LNCaP clone FGC (cell line): Measurements from ENCODE around the gene RFTN1.

ENCODE experiments used
- DNase-seq: peaks from one replicate; pipeline ENCODE4 v3.0.0-alpha.2; 2011; ENCODE audit warnings: low read depth
- H3K4me3 ChIP-seq: 2 replicates; pipeline ENCODE4 v1.5.1; 2011; ENCODE audit warnings: mild to moderate bottlenecking, low read depth, low read length, control low read depth
- CTCF ChIP-seq: IDR thresholded peaks from 2 replicates; pipeline ENCODE4 v1.5.1; 2012; ENCODE audit warnings: mild to moderate bottlenecking; ENCODE audit not compliant: control insufficient read depth, insufficient read depth; ENCODE audit errors: extremely low read depth

Gene RFTN1

GRCh38 chr3:16354291-16354690 is 159.2 kb downstream of the RFTN1 start:
- no peak for DNase-seq
- no peak overlapping the region for H3K4me3 ChIP-seq
- no peak for TF ChIP-seq CTCF

- TF ChIP-seq CTCF = no peak
- DNase-seq = no peak
Measured at GRCh38 chr3:16352428-16352827, 161.1 kb downstream of the RFTN1 start.

GRCh38 chr3:16350597-16351318 is 162.7 kb downstream of the RFTN1 start:
- no peak for DNase-seq
- TF ChIP-seq CTCF = no peak
- no peak overlapping the region for H3K4me3 ChIP-seq

More at GRCh38 chr3:16352428-16352827, 161.1 kb downstream of the RFTN1 start:
- no peak overlapping the region for H3K4me3 ChIP-seq

GRCh38 chr3:16349986-16350596 is 163.4 kb downstream of the RFTN1 start:
- DNase-seq = no peak
- no peak for TF ChIP-seq CTCF
- H3K4me3 ChIP-seq = no peak overlapping the region

- H3K4me3 ChIP-seq = no peak overlapping the region
- TF ChIP-seq CTCF = no peak
- no peak for DNase-seq
Measured at GRCh38 chr3:16347548-16347947, 166.0 kb downstream of the RFTN1 start.

GRCh38 chr3:16346413-16347081 is 167.0 kb downstream of the RFTN1 start:
- DNase-seq = no peak
- no peak for TF ChIP-seq CTCF
- no peak overlapping the region for H3K4me3 ChIP-seq
